ENCODE data around the gene SHROOM3.

SHROOM3 gene

GRCh38 chr4:76666944-76667532 lies 232.0 kb downstream of the SHROOM3 start:
- in situ Hi-C loops (cut with MboI; ENCODE audit: low sequenced_read_pairs, unreplicated experiment): no loop called here
- no peak for TF ChIP-seq CTCF (IDR thresholded peaks at IDR 0.05; ENCODE audit: borderline replicate concordance, control extremely low read depth, extremely low read depth, insufficient read depth, missing control alignments)
- no peak for DNase-seq (ENCODE audit: low spot score)

- DNase-seq (ENCODE audit: low spot score): no peak
- TF ChIP-seq CTCF (IDR thresholded peaks at IDR 0.05; ENCODE audit: borderline replicate concordance, control extremely low read depth, extremely low read depth, insufficient read depth, missing control alignments): no peak
- in situ Hi-C loops (cut with MboI; ENCODE audit: low sequenced_read_pairs, unreplicated experiment): no loop called here
These were observed 235.6 kb downstream of the SHROOM3 start for GRCh38 chr4:76670631-76671030.

GRCh38 chr4:76673362-76673761 lies 238.3 kb downstream of the SHROOM3 start:
- no peak for DNase-seq (ENCODE audit: low spot score)
- in situ Hi-C loops (cut with MboI; ENCODE audit: low sequenced_read_pairs, unreplicated experiment): no loop called here
- TF ChIP-seq CTCF (IDR thresholded peaks at IDR 0.05; ENCODE audit: borderline replicate concordance, control extremely low read depth, extremely low read depth, insufficient read depth, missing control alignments): no peak

GRCh38 chr4:76674983-76675382 lies 240.0 kb downstream of the SHROOM3 start:
- TF ChIP-seq CTCF (IDR thresholded peaks at IDR 0.05; ENCODE audit: borderline replicate concordance, control extremely low read depth, extremely low read depth, insufficient read depth, missing control alignments): no peak
- in situ Hi-C loops (cut with MboI; ENCODE audit: low sequenced_read_pairs, unreplicated experiment): no loop called here

GRCh38 chr4:76677571-76678326 lies 242.7 kb downstream of the SHROOM3 start:
- in situ Hi-C loops (cut with MboI; ENCODE audit: low sequenced_read_pairs, unreplicated experiment): no loop called here
- no peak for DNase-seq (ENCODE audit: low spot score)
- TF ChIP-seq CTCF (IDR thresholded peaks at IDR 0.05; ENCODE audit: borderline replicate concordance, control extremely low read depth, extremely low read depth, insufficient read depth, missing control alignments): no peak

More at GRCh38 chr4:76674983-76675382, 240.0 kb downstream of the SHROOM3 start:
- DNase-seq (ENCODE audit: low spot score): no peak

- in situ Hi-C loops (cut with MboI; ENCODE audit: low sequenced_read_pairs, unreplicated experiment): no loop called here
- no peak for DNase-seq (ENCODE audit: low spot score)
- TF ChIP-seq CTCF (IDR thresholded peaks at IDR 0.05; ENCODE audit: borderline replicate concordance, control extremely low read depth, extremely low read depth, insufficient read depth, missing control alignments): no peak
These were observed 244.7 kb downstream of the SHROOM3 start for GRCh38 chr4:76679691-76680090.

All from GM13976 (cell line).